GM19043 (cell line): Measurements from ENCODE around the gene SLC6A18.
"Not testable (repeated sequence)": the region's sequence is repeated elsewhere in the genome, so short reads cannot be mapped to it uniquely, and the experiment has no call there.

Source experiments
- ATAC-seq: cut with Tn5 transposase; IDR thresholded peaks from one replicate; pipeline ENCODE4 v1.9.1; 2021; ENCODE audit warnings: low read depth; ENCODE audit not compliant: unreplicated experiment

Gene SLC6A18

DNA sequence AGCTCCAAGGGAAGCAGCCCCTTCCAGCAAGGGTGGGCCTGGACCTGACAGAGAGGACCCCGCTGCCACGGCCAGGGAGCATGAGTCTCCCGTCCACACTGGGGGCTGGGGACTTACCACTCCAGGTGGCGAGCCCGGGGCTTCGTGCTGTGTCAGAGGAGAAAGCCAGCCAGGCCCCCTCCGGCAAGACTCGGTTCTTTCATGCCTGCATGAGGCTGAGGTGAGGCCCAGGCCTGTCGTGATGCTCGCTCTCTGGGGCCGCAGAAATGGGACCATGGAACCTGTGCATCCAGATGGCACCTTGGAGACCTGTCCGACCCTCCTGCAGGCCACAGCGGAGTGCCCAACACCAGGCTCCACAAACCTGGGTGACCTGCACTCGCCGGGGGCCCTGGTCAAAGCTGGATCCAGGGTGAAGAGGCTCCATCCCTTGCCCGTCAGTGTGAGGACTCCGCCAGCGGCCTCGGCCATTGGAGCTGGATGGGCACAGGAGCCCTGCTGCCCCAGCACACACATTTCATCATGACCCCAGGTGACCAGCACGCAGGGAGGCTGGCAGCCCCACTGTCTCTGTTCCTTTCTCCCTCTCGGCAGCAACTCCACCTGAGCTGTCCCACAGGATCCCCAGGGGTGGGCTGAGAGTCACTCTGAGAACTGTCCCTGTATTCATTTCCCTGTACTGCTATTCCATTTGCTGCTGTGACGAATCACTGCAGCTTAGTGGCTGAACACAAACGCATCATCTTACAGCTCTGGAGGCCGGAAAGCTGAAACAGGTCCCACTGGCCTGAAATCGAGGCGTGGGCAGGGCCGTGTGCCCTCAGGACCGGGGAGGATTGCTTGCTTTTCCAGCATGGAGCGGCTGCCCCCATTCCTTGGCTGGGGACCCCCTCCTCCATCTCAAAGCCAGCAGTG is 24.4 kb downstream of the SLC6A18 start:
- ATAC-seq: no peak

DNA sequence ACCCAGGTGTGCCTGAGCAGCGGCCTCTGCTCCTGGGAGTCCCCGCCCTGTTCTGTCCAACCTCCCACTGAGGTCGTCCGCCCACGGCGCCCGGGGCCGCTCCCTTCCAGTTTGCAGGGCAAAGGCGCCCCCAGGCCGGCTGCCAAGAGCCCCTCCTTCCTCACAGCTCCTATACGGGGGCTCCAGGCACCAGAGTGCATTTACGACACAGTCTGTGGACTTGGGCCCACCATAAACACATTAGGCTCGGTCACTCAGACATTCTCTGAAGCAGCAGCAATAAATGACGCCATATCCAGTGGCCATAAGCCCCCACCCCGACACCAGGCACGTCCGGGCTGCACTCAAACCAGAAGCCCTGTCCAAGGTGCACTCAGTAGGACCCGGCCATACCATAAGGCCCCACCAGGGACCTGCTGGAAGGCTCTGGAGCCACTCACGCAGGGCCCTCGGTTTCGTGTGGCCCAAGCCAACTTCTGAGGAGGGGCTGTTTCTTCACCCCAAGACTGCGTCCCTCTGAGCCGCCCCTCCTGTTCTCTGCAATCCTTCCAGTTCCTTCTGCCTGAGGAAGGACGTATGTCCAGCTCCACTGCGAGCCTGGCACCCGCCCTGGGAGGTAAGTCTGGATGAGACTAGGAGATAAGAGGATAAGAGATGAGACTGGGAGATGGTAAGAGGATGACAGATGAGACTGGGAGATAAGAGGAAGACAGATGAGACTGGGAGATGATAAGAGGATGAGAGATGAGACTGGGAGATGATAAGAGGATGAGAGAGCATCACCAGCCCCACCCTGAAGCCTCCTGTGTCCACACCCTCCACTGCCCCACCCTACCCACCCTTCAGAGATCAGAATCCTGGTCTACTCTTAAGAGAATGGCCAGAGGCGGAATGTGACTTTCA is 26.7 kb downstream of the SLC6A18 start:
- ATAC-seq: no peak

DNA sequence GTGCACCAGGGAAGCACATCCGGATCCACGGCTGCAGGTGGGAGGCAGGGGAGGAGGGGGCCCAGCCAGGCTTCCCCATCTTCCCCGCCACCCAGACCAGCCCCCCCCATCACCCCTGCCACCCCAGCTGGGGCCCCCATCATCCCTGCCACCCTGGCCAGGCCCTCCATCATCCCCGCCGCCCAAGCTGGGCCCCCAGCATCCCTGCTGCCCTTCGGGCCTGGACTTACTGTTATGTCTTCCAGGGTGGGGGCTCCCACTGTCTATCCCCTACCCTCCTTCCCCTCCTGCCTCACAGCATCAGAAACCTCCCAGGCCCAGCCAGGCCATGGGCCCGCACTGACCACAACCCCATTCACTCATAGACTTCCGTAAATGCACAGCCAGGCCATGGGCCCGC is 27.5 kb downstream of the SLC6A18 start:
- no peak for ATAC-seq

DNA sequence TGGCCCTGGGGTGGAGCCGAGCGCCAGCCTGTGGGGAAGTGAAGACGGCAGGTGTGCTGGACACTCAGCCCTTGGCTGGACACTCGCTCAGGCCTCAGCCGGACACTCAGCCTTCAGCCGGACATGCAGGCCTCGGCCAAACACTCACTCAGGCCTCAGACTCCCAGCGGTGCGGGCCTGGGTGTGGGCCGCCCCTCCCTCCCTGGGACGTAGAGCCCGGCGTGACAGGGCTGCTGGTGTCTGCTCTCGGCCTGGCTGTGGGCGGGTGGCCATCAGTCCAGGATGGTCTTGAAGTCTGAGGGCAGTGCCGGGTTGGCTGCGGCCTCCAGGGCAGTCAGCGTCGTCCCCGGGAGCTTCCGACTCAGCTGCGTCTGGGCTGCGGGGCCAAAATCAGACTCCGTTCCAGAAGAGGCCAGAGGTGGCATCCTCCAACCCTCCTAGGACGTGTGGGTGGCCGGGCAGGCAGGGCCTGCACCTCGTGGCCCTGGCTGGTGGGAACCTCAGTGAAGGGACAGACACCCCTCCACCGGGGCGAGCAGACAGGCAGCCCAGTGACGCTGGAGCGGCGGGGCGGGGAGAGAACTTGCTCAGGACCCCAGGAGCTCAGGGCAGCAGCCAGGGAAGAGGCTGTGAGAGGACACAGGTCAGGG is 28.4 kb downstream of the SLC6A18 start:
- ATAC-seq: no peak

DNA sequence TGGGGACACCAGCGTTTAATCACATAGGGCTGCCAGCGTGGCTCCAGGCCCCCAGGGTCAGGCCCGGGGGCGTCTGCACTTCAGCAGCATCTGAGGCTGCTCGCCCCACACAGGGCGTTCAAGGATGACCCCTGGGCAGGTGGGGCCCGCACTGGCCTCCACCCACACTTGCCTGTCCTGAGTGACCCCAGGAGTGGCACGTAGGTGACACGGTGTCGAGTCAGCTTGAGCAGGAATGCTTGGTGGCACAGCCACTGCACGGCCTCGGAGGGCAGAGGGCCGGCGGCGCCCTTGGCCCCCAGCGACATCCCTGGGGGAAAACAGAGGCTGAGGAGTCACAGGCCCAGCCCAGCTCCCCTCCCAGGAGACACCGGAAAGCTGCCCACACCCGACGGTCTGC is 29.0 kb downstream of the SLC6A18 start:
- no peak for ATAC-seq

DNA sequence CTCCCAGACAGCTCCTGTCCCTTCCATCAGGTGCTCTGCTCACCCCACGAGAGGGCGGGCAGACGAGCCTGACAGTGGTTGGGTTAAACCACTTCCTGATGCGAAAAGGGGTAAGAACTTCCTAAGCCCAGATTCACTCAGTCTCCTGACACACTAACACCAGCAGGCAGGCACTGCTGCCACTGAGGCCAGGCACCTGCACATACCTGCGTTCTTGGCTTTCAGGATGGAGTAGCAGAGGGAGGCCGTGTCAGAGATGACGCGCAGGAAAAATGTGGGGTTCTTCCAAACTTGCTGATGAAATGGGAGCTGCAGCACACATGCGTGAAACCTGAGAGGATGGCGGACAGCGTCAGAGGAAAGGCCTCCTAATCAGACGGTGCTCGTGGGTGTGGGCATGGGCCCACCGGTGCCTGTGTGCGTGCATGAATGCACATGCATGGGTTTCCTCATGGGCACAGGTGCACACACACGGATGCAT is 29.9 kb downstream of the SLC6A18 start:
- ATAC-seq: no peak

DNA sequence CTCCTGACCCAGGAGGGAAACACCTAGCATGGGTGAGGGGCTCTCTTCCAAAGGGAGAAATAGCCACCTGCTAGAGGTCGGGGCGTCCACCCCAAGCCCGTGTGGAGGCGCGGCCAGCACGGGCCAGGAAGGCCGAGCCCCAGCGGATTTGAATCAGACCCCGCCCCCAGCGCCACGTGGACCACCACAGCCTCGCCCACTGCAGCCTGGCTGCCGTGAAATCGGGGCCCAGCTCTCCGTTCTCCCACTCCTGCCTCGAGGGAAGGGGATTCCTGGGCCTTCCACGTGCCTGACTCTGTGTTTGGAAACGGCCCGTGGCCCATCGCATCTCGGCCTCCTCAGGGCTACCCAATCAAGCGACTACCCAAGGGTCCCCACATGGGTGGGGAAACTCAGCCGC is 31.6 kb downstream of the SLC6A18 start:
- ATAC-seq: no peak

DNA sequence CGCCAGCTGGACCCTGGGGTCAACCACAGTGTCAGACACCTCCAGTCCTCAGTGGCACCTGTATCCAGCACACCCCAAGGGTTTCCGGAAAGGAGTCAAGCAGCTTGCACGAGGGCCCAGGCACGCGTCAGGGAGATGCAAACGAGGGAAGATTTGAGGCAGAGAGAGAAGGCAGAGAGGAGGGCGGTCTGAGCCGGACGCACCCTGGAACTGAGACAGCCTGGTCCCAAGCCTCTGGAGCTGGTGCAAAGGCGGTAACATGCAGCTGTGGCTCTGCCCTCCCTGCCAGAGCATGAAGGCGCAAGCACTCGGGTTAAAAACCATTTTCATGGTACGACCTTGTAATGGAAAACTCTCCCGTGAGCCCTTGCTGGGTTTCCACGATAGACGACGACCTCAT is 32.2 kb downstream of the SLC6A18 start:
- no peak for ATAC-seq

DNA sequence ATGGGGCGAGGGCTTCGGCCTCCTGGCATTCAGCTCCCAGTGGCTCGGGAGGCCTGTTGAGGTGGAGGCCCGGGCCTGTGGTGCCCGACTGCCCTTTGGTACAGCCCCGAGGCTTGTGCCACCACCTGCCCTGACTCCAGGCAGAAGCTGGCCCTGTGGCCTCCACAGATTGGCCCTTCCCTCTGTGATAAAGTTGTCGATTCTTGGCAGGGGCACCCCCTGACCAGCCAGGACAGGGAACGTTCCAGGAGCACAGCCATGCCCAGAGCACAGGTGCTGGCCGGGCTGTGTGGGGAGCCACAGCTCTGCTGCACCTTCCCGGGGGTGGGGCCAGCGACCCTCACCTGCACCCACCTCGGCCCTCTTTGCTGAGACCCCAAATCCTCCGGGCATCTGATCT is 32.7 kb downstream of the SLC6A18 start:
- no peak for ATAC-seq

DNA sequence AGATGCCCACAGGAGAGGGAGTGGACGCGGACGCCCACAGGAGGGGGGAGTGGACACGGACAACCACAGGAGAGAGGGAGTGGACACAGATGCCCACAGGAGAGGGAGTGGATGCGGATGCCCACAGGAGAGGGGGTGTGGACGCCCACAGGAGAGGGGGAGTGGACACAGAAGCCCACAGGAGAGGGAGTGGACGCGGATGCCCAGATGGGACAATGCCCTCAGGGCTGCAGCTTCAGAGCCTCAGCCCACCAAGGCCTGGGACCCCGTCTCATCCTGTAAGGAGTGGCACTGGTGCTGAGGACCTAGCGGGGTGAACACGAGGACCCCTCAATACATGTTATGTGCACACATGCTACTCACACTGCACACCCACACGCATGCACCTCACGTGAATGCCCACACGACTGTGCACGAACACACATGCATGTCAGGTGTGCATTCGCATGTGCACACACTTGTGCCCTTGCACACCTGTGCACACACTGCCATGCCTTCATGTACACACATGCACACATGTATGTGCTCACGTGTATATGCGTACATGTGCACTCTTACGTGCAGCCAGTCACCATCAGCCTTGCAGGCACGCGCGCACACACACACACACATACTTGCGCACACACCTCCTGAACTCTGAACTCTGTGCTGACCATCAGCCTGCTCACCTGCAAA is 34.8 kb downstream of the SLC6A18 start:
- no peak for ATAC-seq

DNA sequence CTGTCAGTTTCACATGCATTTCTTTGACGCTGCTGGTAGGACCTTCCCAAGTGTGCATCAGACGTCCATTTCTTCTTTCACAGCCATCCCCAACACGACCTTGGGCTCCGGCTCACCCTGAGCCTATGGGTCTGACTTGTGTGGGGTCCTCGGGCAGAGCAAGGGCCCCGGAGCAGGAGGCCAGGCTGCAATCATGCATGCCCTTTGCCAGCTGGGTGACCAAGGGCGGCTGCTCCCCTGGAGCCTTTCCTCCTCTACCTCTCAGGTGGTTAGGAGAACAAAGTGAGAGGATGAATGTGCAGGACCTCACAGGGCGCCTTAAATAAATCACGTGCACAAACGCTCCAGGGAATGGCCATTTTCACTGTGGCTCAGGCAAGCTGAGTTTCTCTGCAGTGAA is 36.5 kb downstream of the SLC6A18 start:
- no peak for ATAC-seq

DNA sequence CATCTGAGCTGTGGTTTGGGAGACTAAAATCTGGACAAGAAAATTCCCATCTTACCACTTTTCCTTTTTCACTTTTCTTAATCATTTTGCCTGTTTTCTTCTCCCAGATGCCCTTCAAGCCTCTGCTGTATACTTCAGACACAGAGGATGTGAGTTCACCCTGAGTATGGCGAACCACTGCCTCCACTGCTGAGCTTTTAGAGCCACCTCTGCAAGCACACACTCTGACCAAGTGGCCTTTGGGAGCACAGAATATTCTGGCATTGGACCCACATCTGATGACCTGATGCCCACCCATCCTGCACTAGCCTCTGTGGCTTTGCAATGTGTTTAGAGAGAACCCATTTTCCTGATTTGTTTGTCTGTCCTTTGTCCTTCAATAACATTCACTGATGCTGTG is 37.2 kb downstream of the SLC6A18 start:
- no peak for ATAC-seq

DNA sequence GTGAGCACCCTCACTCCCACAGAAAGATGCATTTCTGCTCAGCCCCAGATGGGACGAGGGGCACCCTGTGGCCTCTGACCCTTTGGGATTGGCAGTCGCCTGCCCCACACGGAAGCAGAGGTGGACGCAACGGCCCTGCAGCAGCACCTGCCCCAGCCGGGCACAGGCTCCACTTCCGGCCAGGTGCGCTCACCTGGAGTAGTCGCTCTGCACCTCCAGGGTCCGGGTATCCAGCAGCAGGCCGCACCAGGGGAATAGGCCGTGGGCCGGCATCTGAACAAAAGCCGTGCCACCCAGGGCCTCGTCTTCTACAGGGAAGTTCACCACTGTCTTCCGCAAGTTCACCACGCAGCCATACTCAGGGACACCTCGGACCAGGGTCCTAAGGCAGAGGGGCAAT is 39.0 kb downstream of the SLC6A18 start:
- no peak for ATAC-seq

DNA sequence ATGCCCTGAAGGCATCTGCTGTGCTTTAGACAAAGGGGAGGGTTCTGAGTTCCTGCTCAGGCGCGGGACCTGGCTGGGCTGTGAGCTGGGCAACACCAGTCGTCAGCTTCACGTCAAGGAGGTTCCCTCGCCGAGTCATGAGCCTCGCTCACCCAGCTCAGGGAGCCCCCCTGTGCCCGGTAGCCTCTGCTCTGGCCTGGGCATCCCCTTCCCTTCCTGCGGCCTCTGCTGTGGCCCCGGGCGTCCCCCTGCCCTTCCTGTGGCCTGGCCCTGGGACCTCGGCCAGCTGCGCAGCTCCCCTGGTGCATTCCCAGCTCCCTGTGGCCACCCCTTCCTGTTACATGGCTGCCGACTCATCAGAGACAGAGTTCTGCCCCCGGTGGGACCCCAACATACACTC is 39.8 kb downstream of the SLC6A18 start:
- no peak for ATAC-seq

DNA sequence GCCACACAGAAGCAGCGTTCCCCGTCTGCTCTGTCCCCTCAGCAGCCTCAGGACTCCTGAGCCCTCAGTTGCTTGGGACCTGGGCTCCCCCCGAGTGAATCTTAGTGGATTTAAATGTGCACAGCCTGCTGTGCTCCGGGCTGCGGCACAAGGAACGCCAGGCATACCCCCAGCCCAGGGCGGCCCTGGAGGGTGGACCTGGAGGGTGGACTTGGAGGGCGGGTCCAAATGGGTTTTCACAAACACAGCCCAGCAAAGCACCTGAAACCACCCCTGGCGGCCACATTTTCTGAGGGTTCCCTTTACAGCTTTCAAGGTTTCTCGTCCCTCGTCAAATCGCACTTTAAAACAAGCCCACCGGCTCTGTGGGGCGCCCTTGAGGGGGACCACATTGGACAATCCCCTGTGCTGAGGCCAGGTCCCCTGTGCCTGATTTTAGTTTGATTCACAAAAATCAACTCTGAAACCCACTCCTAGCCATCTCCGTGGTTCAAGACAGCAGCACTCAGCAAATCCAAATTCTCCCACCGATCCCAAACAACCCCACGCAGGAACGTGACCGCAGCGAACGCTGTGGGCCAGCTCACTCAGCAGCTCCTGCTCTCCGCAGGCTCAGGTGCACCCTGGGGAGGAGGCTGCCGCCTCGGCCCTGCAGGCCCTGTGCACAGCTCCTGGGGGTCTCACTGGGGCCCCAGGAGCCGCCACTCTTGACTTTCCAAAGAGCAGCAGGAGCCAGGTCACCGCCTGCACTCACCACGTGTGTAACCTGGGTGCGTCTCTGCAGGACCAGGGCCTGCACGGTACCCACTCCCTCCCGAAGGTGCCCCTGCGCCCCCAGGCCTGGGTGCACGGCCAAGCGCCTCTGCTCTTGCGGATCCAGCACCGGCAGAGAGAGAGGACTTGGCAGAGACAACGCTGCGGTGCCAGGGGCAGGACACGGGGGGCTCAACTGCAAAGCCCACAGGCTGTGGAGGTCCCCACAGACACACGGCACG is 40.6 kb downstream of the SLC6A18 start:
- ATAC-seq: no peak

DNA sequence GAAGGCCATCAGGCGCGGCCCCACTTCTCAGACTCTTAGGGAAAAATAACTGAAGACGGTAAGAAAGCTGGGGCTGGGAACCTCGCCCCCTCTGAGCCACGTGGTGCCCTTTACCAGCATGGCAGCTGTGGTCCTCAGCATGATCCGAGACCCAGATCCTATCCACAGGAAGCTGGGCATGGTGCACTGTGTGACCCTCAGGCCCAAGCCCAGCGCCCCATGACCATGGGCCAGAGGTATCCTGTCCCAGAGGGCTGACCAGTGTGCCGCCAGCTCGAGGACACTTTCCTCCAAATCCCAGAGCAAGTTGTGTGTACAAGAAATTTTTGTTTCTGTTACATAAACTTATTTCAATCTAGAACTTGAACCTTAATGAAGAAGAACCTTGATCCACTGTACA is 41.6 kb downstream of the SLC6A18 start:
- no peak for ATAC-seq

DNA sequence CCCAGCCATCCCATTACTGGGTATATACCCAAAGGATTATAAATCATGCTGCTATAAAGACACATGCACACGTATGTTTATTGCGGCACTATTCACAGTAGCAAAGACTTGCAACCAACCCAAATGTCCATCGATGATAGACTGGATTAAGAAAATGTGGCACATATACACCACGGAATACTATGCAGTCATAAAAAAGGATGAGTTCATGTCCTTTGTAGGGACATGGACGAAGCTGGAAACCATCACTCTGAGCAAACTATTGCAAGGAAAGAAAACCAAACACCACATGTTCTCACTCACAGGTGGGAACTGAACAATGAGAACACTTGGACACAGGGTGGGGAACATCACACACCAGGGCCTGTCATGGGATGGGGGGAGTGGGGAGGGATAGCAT is 42.3 kb downstream of the SLC6A18 start:
- ATAC-seq: not testable (repeated sequence)

DNA sequence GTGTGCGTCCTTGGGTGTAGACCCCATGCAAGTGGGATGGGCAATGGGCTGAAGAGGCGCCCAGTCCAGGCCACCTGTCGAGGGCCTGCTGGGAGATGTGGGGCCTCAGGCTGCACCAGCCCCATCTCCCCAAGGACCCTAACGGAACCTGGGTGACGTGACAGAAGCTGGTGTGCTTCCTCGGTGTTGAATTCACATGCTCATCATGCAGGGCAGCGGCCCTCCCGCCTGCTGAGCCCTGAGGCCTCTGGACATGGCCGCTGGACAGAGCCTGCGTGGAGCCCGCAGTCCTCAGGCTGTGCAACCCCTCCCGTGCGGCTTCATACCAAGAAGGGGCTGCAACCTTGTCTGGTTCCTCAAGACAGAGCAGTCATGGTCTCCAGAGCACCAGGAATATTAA is 42.9 kb downstream of the SLC6A18 start:
- ATAC-seq: no peak

DNA sequence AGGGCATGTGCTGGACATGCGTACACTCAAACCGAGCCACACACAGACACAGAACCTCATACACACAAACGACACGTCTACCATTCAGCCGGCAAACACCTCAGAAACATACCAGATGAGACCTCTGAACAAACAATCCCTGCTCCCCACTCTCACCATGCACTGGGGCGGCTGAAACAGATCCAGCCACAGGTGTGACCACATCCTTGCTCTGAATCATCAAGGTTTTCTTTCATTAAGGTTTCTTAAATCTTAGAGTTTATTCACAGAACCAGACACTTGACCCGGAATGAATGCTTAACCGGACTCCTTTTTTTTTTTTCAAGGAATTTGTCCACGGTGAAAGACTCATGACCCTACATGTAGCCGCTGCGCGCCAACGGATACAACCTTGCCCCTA is 43.5 kb downstream of the SLC6A18 start:
- no peak for ATAC-seq
